ENCODE measurements around the gene OR6J1.

DNA sequence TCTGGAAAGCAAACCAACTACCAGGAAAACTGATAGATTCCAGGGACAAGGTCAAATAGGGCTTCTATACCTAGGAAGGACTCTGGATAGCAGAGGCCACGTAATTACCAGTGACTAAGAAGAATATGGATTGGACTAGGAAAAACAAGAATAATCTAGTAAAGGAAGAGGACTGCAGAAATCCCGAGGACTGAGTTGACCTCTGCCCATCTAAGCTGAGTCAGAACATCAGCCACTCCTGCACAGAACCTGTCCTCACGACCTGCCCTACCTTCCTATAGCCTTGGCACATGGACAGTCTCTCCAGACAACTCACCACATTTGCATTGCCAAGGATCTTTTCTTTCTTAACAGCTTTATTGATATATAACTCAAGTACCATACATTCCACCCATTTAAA, 2.3 kb downstream of the OR6J1 start:
- TF ChIP-seq, protein P1, sequence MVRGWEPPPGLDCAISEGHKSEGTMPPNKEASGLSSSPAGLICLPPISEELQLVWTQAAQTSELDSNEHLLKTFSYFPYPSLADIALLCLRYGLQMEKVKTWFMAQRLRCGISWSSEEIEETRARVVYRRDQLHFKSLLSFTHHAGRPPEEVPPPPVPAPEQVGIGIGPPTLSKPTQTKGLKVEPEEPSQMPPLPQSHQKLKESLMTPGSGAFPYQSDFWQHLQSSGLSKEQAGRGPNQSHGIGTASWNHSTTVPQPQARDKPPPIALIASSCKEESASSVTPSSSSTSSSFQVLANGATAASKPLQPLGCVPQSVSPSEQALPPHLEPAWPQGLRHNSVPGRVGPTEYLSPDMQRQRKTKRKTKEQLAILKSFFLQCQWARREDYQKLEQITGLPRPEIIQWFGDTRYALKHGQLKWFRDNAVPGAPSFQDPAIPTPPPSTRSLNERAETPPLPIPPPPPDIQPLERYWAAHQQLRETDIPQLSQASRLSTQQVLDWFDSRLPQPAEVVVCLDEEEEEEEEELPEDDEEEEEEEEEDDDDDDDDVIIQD (CRISPR knock-in tag; IDR thresholded peaks at IDR 0.05; ENCODE audit: low read depth): no peak
- no peak for TF ChIP-seq MTA1 (CRISPR knock-in tag; IDR thresholded peaks at IDR 0.05; ENCODE audit: borderline replicate concordance)
